ENCODE measurements around the gene HOXA2.

DNA sequence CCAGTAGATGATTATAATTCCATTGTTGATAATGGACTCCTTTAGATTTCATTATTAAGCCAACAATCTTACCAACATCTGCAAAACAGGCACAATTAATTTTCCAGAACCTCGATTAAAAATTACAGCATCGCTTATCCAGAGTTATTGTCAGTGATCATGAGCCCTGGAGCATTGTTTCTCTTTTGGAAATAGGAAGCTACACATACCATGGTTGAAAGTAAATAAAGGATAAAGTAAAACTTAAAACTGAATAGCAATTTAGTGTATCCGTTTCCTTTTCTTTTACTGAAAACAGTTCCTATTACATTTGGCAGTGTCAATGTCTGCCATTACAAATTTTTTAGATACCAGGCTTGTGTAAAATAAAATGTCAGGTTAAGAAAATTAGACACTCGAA, 9.9 kb upstream of the HOXA2 start:
- TF ChIP-seq, protein P1, sequence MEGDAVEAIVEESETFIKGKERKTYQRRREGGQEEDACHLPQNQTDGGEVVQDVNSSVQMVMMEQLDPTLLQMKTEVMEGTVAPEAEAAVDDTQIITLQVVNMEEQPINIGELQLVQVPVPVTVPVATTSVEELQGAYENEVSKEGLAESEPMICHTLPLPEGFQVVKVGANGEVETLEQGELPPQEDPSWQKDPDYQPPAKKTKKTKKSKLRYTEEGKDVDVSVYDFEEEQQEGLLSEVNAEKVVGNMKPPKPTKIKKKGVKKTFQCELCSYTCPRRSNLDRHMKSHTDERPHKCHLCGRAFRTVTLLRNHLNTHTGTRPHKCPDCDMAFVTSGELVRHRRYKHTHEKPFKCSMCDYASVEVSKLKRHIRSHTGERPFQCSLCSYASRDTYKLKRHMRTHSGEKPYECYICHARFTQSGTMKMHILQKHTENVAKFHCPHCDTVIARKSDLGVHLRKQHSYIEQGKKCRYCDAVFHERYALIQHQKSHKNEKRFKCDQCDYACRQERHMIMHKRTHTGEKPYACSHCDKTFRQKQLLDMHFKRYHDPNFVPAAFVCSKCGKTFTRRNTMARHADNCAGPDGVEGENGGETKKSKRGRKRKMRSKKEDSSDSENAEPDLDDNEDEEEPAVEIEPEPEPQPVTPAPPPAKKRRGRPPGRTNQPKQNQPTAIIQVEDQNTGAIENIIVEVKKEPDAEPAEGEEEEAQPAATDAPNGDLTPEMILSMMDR (conservative IDR thresholded peaks at IDR 0.05 in 1 of 2, IDR thresholded peaks at IDR 0.05 in 1 of 2; ENCODE audit: low read depth in 1 of 2, low read length in 2 of 2), result no peak
- no peak for TF ChIP-seq EZH2 (IDR thresholded peaks at IDR 0.05; ENCODE audit: low read length, missing control alignments)
